Kasumi-1 (cell line): ENCODE measurements around the gene FBXL14.
"Not testable (repeated sequence)": the region's sequence is repeated elsewhere in the genome, so short reads cannot be mapped to it uniquely, and the experiment has no call there.

ENCODE experiments used
- DNase-seq, 2 experiments: peaks; one replicate each; lab custom pipeline; 2025; lab: John Stamatoyannopoulos, UW

FBXL14 gene

GRCh38 chr12:1619587-1619986, 25.2 kb upstream of the FBXL14 start:
- DNase-seq: peak; percentile 5 to 32

GRCh38 chr12:1619159-1619558, 24.8 kb upstream of the FBXL14 start:
- no peak for DNase-seq

GRCh38 chr12:1618489-1618888, 24.1 kb upstream of the FBXL14 start:
- DNase-seq: peak; percentile 18 to 34

GRCh38 chr12:1616233-1617066, 22.1 kb upstream of the FBXL14 start:
- peak; percentile 58 for DNase-seq

GRCh38 chr12:1614360-1614759, 20.0 kb upstream of the FBXL14 start:
- no peak for DNase-seq

GRCh38 chr12:1613860-1614259, 19.5 kb upstream of the FBXL14 start:
- no peak for DNase-seq

GRCh38 chr12:1611803-1612572, 17.6 kb upstream of the FBXL14 start:
- no peak for DNase-seq

GRCh38 chr12:1610072-1610643, 15.8 kb upstream of the FBXL14 start:
- no peak for DNase-seq

- DNase-seq: peak in 1 of 2 experiments; percentile 8
Measured at GRCh38 chr12:1608713-1609119, 14.3 kb upstream of the FBXL14 start.

- DNase-seq: no peak
Measured at GRCh38 chr12:1607940-1608712, 13.7 kb upstream of the FBXL14 start.

GRCh38 chr12:1606021-1606622, 11.7 kb upstream of the FBXL14 start:
- DNase-seq: peak; percentile 38 to 50

- DNase-seq: peak; percentile 49 to 60
Measured at GRCh38 chr12:1605129-1606020, 11.0 kb upstream of the FBXL14 start.

- no peak for DNase-seq
Measured at GRCh38 chr12:1604464-1604863, 10.1 kb upstream of the FBXL14 start.

- DNase-seq: no peak
Measured at GRCh38 chr12:1603269-1603993, 9.1 kb upstream of the FBXL14 start.

- DNase-seq: not testable (repeated sequence)
Measured at GRCh38 chr12:1602706-1603105, 8.3 kb upstream of the FBXL14 start.

- DNase-seq: no peak
Measured at GRCh38 chr12:1598757-1599156, 4.4 kb upstream of the FBXL14 start.

- DNase-seq: no peak
Measured at GRCh38 chr12:1595690-1596347, 1.4 kb upstream of the FBXL14 start.

- DNase-seq: no peak
Measured at GRCh38 chr12:1595026-1595561, 713 bp upstream of the FBXL14 start.

GRCh38 chr12:1594006-1594260, 448 bp downstream of the FBXL14 start:
- no peak for DNase-seq
